CD4-positive, CD25-positive, alpha-beta regulatory T cell (primary cell): ENCODE data around the gene CNTNAP2. TPM values are rescaled to one million over a fixed set of nuclear protein-coding genes. Genes with fewer than 3 reads are reported as not detected.

Source experiments
- ATAC-seq, 2 donors: fragments of 150-1000 bp; cut with Tn5 transposase; one replicate each; pipeline ENCODE4 v1.10.0; 2021; ENCODE audit warnings: low read depth in 2 of 2, moderate number of reproducible peaks in 2 of 2, moderate library complexity in 1 of 2
- DNase-seq, 3 donors: peaks; one replicate each; pipeline versions ENCODE4 v3.0.0 to v3.0.0-alpha.2; 2012 to 2022; ENCODE audit warnings: mixed read lengths in 1 of 3
- H3K27ac ChIP-seq: one replicate; pipeline ENCODE4 v1.7.0; 2013; ENCODE audit warnings: mild to moderate bottlenecking, low read length; ENCODE audit not compliant: insufficient read depth, poor library complexity, severe bottlenecking
- H3K27me3 ChIP-seq: one replicate; pipeline ENCODE4 v1.7.0; 2013; ENCODE audit warnings: low read length; ENCODE audit not compliant: control insufficient read depth, insufficient read depth
- H3K36me3 ChIP-seq: one replicate; pipeline ENCODE4 v1.7.0; 2013; ENCODE audit warnings: mild to moderate bottlenecking, low read length, moderate library complexity; ENCODE audit not compliant: control insufficient read depth, insufficient read depth
- H3K4me1 ChIP-seq: 2 replicates; pipeline ENCODE4 v1.7.0; 2013; ENCODE audit warnings: mild to moderate bottlenecking, low read length; ENCODE audit not compliant: insufficient read depth, control insufficient read depth, poor library complexity, severe bottlenecking
- H3K4me3 ChIP-seq: one replicate; pipeline ENCODE4 v1.7.0; 2013; ENCODE audit warnings: low read depth, mild to moderate bottlenecking, low read length, moderate library complexity
- H3K9me3 ChIP-seq, 2 experiments: 1 replicate in 1 of 2; 2 replicates in 1 of 2; pipeline ENCODE4 v1.7.0; 2013; ENCODE audit warnings: low read length in 2 of 2, mild to moderate bottlenecking in 1 of 2, moderate library complexity in 1 of 2; ENCODE audit not compliant: control insufficient read depth in 2 of 2
- H3K27ac Mint-ChIP-seq, 3 donors: one replicate each; pipeline ENCODE4 v1.8.0; 2020 to 2022; ENCODE audit warnings: mild to moderate bottlenecking in 3 of 3, mixed read lengths in 3 of 3, moderate library complexity in 2 of 3
- H3K27me3 Mint-ChIP-seq: one replicate; pipeline ENCODE4 v1.8.0; 2022; ENCODE audit warnings: mild to moderate bottlenecking, mixed read lengths
- H3K36me3 Mint-ChIP-seq: one replicate; pipeline ENCODE4 v1.8.0; 2020; ENCODE audit warnings: mixed read lengths
- H3K4me1 Mint-ChIP-seq, 4 donors: one replicate each; pipeline ENCODE4 v1.8.0; 2020 to 2022; ENCODE audit warnings: mixed read lengths in 4 of 4, mild to moderate bottlenecking in 1 of 4
- H3K4me3 Mint-ChIP-seq, 4 donors: one replicate each; pipeline ENCODE4 v1.8.0; 2020 to 2022; ENCODE audit warnings: mild to moderate bottlenecking in 4 of 4, mixed read lengths in 4 of 4, moderate library complexity in 3 of 4
- H3K9me3 Mint-ChIP-seq, 7 donors: one replicate each; pipeline ENCODE4 v1.8.0; 2020 to 2022; ENCODE audit warnings: mixed read lengths in 7 of 7, mild to moderate bottlenecking in 3 of 7, moderate library complexity in 2 of 7
- polyA plus RNA-seq, 4 donors: library from polyadenylated mRNA; unstranded; fragments of 300-500 nt; fragmentation: Illumina TruSeq; gene quantifications; one replicate each; pipeline ENCODE4 v1.2.3, GENCODE V29; 2021
- total RNA-seq: library from RNA; stranded (reverse); gene quantifications from one replicate; pipeline ENCODE4 v1.2.3, GENCODE V29; 2022

CNTNAP2 gene
- total and polyA plus RNA-seq, 5 donors from 2014 or later, result 0.02 to 0.15 TPM; not detected in 3

DNA sequence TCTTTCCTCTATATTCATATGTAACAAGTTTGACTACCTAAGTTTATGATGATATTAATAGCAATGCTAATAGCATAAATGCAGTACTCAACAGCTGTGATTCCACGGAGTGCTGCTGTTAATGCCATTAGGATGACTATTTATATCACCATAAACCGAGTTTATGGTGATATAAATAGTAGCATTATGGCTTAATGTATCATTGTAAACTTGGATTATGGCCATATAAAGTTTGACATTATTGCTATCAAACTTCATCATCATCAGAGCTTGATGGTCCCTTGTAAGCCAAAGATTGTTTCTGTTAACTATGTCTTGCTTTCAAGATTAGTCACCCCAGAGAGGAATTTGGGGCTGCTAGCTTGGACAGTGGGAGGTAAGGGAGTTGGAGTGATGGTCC lies 1861.6 kb downstream of the CNTNAP2 start:
- H3K36me3 ChIP-seq, result no peaks in the 10 kb centered on the region
- Mint-ChIP-seq H3K4me1 (peaks cover 0 to 10% (median 1%) of the 10 kb centered on the region in 4 donors), H3K4me3 (no peak overlapping the region), H3K36me3 (no peaks in the 10 kb centered on the region), H3K27me3 (no peaks in the 10 kb centered on the region), H3K9me3 (peaks cover 0 to 3% (median 0%) of the 10 kb centered on the region in 7 donors), H3K27ac (no peak overlapping the region)
- ATAC-seq (no peak), DNase-seq (no peak)
- H3K27me3 ChIP-seq, result no peaks in the 10 kb centered on the region
- H3K27ac ChIP-seq, result no peak overlapping the region
- no peaks in the 10 kb centered on the region for H3K4me1 ChIP-seq
- H3K4me3 ChIP-seq, result no peak overlapping the region
- no peaks in the 10 kb centered on the region for H3K9me3 ChIP-seq

DNA sequence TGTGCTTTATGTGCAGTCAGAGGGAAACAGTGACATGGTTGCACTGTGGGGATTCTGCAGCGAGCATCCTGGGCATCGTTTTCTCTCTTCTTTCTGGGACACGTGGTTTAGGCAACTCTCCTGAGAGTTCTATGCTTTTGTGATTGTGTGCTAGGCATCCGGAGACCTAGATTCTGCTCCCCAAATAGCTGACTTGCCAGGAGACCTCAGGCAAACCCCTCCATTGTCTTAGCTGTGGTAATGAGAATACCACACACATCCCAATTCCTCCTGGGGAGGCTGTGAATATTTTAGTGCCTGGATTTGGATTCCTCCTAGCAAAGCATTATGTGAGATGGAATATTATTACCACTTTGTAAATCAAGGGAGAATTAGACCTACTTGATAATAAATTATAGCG lies 1862.0 kb downstream of the CNTNAP2 start:
- DNase-seq (no peak), ATAC-seq (no peak)
- Mint-ChIP-seq H3K27me3 (no peaks in the 10 kb centered on the region), H3K36me3 (no peaks in the 10 kb centered on the region), H3K9me3 (peaks cover 0 to 3% (median 0%) of the 10 kb centered on the region in 7 donors), H3K4me3 (no peak overlapping the region), H3K4me1 (peaks cover 0 to 10% (median 1%) of the 10 kb centered on the region in 4 donors), H3K27ac (no peak overlapping the region)
- no peaks in the 10 kb centered on the region for H3K27me3 ChIP-seq
- no peak overlapping the region for H3K27ac ChIP-seq
- H3K9me3 ChIP-seq, result no peaks in the 10 kb centered on the region
- no peaks in the 10 kb centered on the region for H3K36me3 ChIP-seq
- no peaks in the 10 kb centered on the region for H3K4me1 ChIP-seq
- no peak overlapping the region for H3K4me3 ChIP-seq

DNA sequence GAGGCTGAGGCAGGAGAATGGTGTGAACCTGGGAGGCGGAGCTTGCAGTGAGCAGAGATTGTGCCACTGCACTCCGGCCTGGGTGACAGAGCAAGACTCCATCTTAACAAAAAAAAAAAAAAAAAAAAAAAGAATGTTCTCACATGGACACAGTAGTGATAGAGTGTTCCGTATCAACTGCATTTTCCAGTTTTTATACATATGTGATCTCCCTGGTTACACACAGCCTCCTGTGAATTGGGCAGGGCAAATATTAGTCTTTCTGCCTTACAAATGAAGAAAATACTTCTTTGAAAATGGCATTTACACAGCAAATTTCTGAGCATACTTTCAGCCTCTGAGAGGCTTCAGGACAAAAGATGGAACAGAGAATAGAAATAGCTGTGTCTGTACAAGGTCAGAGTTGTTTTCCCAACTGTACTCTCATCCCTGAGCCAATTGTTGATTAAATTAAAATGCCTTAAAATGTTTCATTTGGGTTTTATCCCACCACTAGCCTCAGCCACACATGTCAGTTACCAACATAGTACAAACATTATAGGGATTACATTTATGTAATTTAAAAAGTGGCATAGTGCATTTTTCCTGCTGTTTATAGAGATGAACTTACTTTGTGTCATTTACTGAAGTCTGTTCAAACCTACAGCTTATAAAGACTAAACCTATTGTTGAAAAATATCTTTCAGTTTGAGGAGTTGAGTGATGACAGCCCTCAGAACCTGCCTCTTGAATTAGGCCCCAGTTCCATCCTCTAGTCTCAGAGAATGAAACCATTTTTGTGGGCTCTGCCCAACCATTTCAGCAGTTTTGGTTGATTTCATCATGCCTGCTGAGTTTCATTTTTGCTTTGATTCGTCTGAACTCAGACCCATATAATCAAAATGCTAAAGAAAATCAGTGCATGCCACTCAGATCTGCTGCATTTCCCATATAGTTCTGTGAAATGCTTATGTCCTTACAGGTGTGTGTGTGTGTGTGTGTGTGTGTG lies 1864.5 kb downstream of the CNTNAP2 start:
- Mint-ChIP-seq H3K36me3 (no peaks in the 10 kb centered on the region), H3K27me3 (no peaks in the 10 kb centered on the region), H3K4me3 (peak overlapping the region in 2 of 4 donors; percentile 0 to 34), H3K27ac (peak overlapping the region in 1 of 3 donors; percentile 27), H3K4me1 (peaks cover 0 to 10% (median 1%) of the 10 kb centered on the region in 4 donors), H3K9me3 (peaks cover 0 to 4% (median 0%) of the 10 kb centered on the region in 7 donors)
- Histone ChIP-seq H3K4me1 (no peaks in the 10 kb centered on the region), H3K27ac (no peak overlapping the region), H3K36me3 (no peaks in the 10 kb centered on the region), H3K4me3 (peak overlapping the region; percentile 0), H3K27me3 (no peaks in the 10 kb centered on the region), H3K9me3 (no peaks in the 10 kb centered on the region)
- ATAC-seq (no peak), DNase-seq (peak in 2 of 3 donors; percentile 0 to 16)

DNA sequence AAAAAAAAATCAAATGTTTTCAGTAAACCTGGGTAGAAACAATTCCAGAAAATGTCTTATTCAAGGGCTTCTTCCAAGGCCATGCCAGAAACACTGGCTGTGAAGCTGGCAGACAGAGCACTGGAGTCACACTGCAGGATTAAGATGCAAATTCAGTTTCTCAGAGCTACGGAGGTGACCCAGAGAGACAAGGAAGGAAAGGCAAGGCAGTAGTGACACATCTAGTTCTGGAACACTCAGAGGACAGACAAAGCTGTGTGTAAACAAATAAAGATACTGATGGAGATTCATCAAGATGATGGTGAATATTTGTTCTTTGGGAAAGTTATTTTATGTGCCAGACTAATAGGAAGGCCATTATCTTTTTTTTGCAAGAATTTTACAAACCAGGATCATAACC lies 1865.7 kb downstream of the CNTNAP2 start:
- DNase-seq, result no peak
- H3K27me3 Mint-ChIP-seq, result no peaks in the 10 kb centered on the region
- Histone ChIP-seq H3K4me3 (no peak overlapping the region), H3K4me1 (no peaks in the 10 kb centered on the region), H3K27me3 (no peaks in the 10 kb centered on the region), H3K9me3 (no peaks in the 10 kb centered on the region), H3K27ac (no peak overlapping the region), H3K36me3 (no peaks in the 10 kb centered on the region)
- peak overlapping the region in 1 of 3 donors; percentile 27 for H3K27ac Mint-ChIP-seq
- no peaks in the 10 kb centered on the region for H3K36me3 Mint-ChIP-seq
- H3K9me3 Mint-ChIP-seq, result peaks cover 0 to 6% (median 0%) of the 10 kb centered on the region in 7 donors
- peaks cover 0 to 10% (median 1%) of the 10 kb centered on the region in 4 donors for H3K4me1 Mint-ChIP-seq
- no peak for ATAC-seq
- H3K4me3 Mint-ChIP-seq, result no peak overlapping the region

DNA sequence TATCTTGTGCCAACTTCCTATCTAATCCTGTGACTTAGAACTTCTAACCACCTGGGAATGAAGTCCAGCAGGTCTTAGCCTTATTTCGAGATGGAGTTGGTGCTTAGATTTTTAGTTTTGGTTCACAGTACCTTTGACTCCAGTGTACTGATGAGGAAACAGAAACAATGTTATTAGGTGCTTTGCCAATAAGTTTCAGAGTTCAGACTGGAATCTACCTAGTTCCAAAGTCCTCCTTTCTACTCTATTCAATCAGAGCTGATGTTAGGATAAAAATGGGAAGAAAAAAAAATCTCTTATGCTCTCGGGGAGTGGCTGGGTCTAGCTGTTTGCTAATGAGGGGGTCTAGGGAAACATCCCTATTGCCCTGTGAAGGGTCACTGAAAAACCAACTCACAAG lies 1867.7 kb downstream of the CNTNAP2 start:
- Histone ChIP-seq H3K4me3 (no peak overlapping the region), H3K4me1 (no peaks in the 10 kb centered on the region), H3K27me3 (no peaks in the 10 kb centered on the region), H3K27ac (no peak overlapping the region), H3K9me3 (no peaks in the 10 kb centered on the region), H3K36me3 (no peaks in the 10 kb centered on the region)
- no peak overlapping the region for H3K4me3 Mint-ChIP-seq
- no peaks in the 10 kb centered on the region for H3K27me3 Mint-ChIP-seq
- H3K27ac Mint-ChIP-seq, result no peak overlapping the region
- DNase-seq, result no peak
- peaks cover 0 to 7% (median 1%) of the 10 kb centered on the region in 7 donors for H3K9me3 Mint-ChIP-seq
- H3K36me3 Mint-ChIP-seq, result no peaks in the 10 kb centered on the region
- ATAC-seq, result no peak
- H3K4me1 Mint-ChIP-seq, result peaks cover 0 to 10% (median 1%) of the 10 kb centered on the region in 4 donors

DNA sequence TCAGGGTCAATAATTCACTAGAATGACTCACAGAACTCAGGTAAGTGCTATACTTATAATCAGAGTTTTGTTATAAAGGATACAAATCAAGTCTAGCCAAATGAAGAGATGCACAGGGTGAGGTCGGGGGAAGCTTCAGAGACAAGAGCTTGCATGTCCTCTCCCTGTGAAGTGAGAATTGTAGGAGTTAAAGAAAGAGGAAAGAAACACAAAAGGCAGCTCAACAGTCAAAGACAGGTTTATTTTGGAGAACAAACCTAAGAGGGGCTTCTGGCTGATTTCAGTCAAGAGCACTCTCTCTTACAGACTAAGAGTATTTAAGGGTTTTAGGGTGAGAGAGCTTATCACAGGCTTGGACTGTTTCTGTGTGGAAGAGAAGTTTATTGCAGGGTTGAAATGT lies 1873.5 kb downstream of the CNTNAP2 start:
- H3K36me3 Mint-ChIP-seq, result no peaks in the 10 kb centered on the region
- Histone ChIP-seq H3K4me1 (no peaks in the 10 kb centered on the region), H3K27me3 (no peaks in the 10 kb centered on the region), H3K27ac (no peak overlapping the region), H3K9me3 (no peaks in the 10 kb centered on the region), H3K36me3 (no peaks in the 10 kb centered on the region), H3K4me3 (no peak overlapping the region)
- H3K4me3 Mint-ChIP-seq, result no peak overlapping the region
- H3K27ac Mint-ChIP-seq, result no peak overlapping the region
- DNase-seq (no peak), ATAC-seq (no peak)
- peaks cover 0 to 13% (median 2%) of the 10 kb centered on the region in 7 donors for H3K9me3 Mint-ChIP-seq
- no peaks in the 10 kb centered on the region for H3K4me1 Mint-ChIP-seq
- peaks cover 5% of the 10 kb centered on the region for H3K27me3 Mint-ChIP-seq

DNA sequence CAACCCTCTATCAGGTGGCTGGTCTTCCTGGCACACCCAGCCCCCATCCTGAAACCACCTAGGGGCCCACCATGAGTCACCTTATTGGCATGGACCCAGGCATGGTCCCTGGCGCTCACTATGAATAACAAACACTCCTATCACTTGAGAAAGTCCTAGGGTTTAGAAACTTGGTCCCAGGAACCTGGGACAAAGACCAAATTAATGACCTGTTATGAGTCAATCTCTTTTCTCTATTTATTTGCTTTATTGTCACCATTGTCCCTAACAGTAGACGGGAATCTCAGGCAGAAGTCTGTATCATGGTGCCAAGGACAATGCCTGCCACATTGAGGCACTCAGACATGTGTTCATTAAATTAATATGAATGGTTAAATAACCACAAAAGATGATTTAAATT lies 1874.3 kb downstream of the CNTNAP2 start:
- Histone ChIP-seq H3K4me3 (no peak overlapping the region), H3K36me3 (no peaks in the 10 kb centered on the region), H3K9me3 (no peaks in the 10 kb centered on the region), H3K27ac (no peak overlapping the region), H3K27me3 (no peaks in the 10 kb centered on the region), H3K4me1 (no peaks in the 10 kb centered on the region)
- Mint-ChIP-seq H3K36me3 (no peaks in the 10 kb centered on the region), H3K9me3 (peaks cover 0 to 15% (median 2%) of the 10 kb centered on the region in 7 donors), H3K27me3 (peaks cover 5% of the 10 kb centered on the region), H3K27ac (peak overlapping the region in 1 of 3 donors; percentile 32), H3K4me3 (no peak overlapping the region), H3K4me1 (no peaks in the 10 kb centered on the region)
- DNase-seq (no peak), ATAC-seq (no peak)
